Large intestine (tissue), 3 donors: Measurements from ENCODE around the gene PPP1R7. TPM values are rescaled to one million over a fixed set of nuclear protein-coding genes. Genes with fewer than 3 reads are reported as not detected.
A peak's percentile ranks its signal among the peaks of the same experiment; 100 is the strongest.

Experiments used
- DNase-seq, 2 donors: peaks; one replicate each; pipeline versions ENCODE4 v3.0.0 to v3.0.0-alpha.2; 2013
- H3K27ac ChIP-seq: one replicate; pipeline ENCODE4 v1.5.1; 2013; ENCODE audit warnings: low read length
- H3K27me3 ChIP-seq: 2 replicates; pipeline ENCODE4 v1.6.1; 2013; ENCODE audit warnings: low read length; ENCODE audit not compliant: control insufficient read depth, insufficient read depth
- H3K36me3 ChIP-seq: 2 replicates; pipeline ENCODE4 v1.6.1; 2013; ENCODE audit warnings: low read length; ENCODE audit not compliant: control insufficient read depth, insufficient read depth
- H3K4me1 ChIP-seq: one replicate; pipeline ENCODE4 v1.6.1; 2013; ENCODE audit warnings: low read length; ENCODE audit not compliant: control insufficient read depth, insufficient read depth
- H3K4me3 ChIP-seq: one replicate; pipeline ENCODE4 v1.5.1; 2013; ENCODE audit warnings: low read length
- H3K9me3 ChIP-seq: one replicate; pipeline ENCODE4 v1.6.1; 2013; ENCODE audit warnings: mild to moderate bottlenecking, low read depth, low read length, moderate library complexity; ENCODE audit not compliant: control insufficient read depth
- WGBS: methylation state at CpG from one replicate; pipeline ENCODE4 v1.1.5; 2013; ENCODE audit warnings: low lambda C conversion rate; ENCODE audit not compliant: insufficient coverage; 5-methylcytosine and 5-hydroxymethylcytosine counted together
- polyA plus RNA-seq: library from polyadenylated mRNA; unstranded; fragments of 120-200 nt; gene quantifications from one replicate; pipeline ENCODE4 v1.2.1, GENCODE V29; 2013

PPP1R7 gene
- polyA plus RNA-seq, 1 donor, result 58.4 TPM

- WGBS, result 10% methylated on average over 2 of the region's 4 CpGs
Observed at GRCh38 chr2:241219030-241219382, 68.7 kb downstream of the PPP1R7 start.

GRCh38 chr2:241219856-241220356 is 69.6 kb downstream of the PPP1R7 start:
- Histone ChIP-seq H3K27me3 (no peaks in the 10 kb centered on the region), H3K4me1 (peaks cover 30% of the 10 kb centered on the region), H3K36me3 (no peaks in the 10 kb centered on the region), H3K27ac (no peak overlapping the region), H3K4me3 (no peak overlapping the region), H3K9me3 (no peaks in the 10 kb centered on the region)
- 100% methylated on average over 3 of the region's 6 CpGs for WGBS
- DNase-seq, result no peak

More at GRCh38 chr2:241219030-241219382, 68.7 kb downstream of the PPP1R7 start:
- no peak overlapping the region for H3K27ac ChIP-seq
- no peaks in the 10 kb centered on the region for H3K36me3 ChIP-seq
- no peaks in the 10 kb centered on the region for H3K9me3 ChIP-seq
- DNase-seq, result peak in 1 of 2 donors; percentile 33
- H3K4me1 ChIP-seq, result peaks cover 21% of the 10 kb centered on the region
- H3K27me3 ChIP-seq, result no peaks in the 10 kb centered on the region
- peak overlapping the region; percentile 40 for H3K4me3 ChIP-seq

- Histone ChIP-seq H3K4me3 (no peak overlapping the region), H3K27ac (peak overlapping the region; percentile 60), H3K27me3 (no peaks in the 10 kb centered on the region), H3K4me1 (peaks cover 34% of the 10 kb centered on the region), H3K9me3 (no peaks in the 10 kb centered on the region), H3K36me3 (peaks cover 29% of the 10 kb centered on the region)
- peak in 1 of 2 donors; percentile 44 for DNase-seq
- WGBS, result no CpG with 5 or more reads among the region's 23 CpGs
Observed at GRCh38 chr2:241223211-241224017, 73.1 kb downstream of the PPP1R7 start.

GRCh38 chr2:241224018-241224850 is 74.0 kb downstream of the PPP1R7 start:
- H3K4me3 ChIP-seq, result no peak overlapping the region
- WGBS, result no CpG with 5 or more reads among the region's 26 CpGs
- peak overlapping the region; percentile 60 for H3K27ac ChIP-seq
- H3K36me3 ChIP-seq, result peaks cover 37% of the 10 kb centered on the region
- H3K27me3 ChIP-seq, result no peaks in the 10 kb centered on the region
- DNase-seq, result peak; percentile 46 to 79
- no peaks in the 10 kb centered on the region for H3K9me3 ChIP-seq
- H3K4me1 ChIP-seq, result peaks cover 26% of the 10 kb centered on the region

- Histone ChIP-seq H3K36me3 (peaks cover 44% of the 10 kb centered on the region), H3K4me1 (peaks cover 22% of the 10 kb centered on the region), H3K9me3 (no peaks in the 10 kb centered on the region), H3K4me3 (no peak overlapping the region), H3K27me3 (no peaks in the 10 kb centered on the region), H3K27ac (peak overlapping the region; percentile 60)
- peak in 1 of 2 donors; percentile 56 for DNase-seq
- WGBS, result no CpG with 5 or more reads among the region's 8 CpGs
Observed at GRCh38 chr2:241224851-241225438, 74.7 kb downstream of the PPP1R7 start.

GRCh38 chr2:241225545-241225944 is 75.3 kb downstream of the PPP1R7 start:
- DNase-seq, result no peak
- Histone ChIP-seq H3K4me1 (peaks cover 22% of the 10 kb centered on the region), H3K4me3 (no peak overlapping the region), H3K27me3 (no peaks in the 10 kb centered on the region), H3K27ac (no peak overlapping the region), H3K9me3 (no peaks in the 10 kb centered on the region), H3K36me3 (peaks cover 50% of the 10 kb centered on the region)
- no CpG with 5 or more reads among the region's 16 CpGs for WGBS

- no peak overlapping the region for H3K4me3 ChIP-seq
- H3K36me3 ChIP-seq, result peaks cover 54% of the 10 kb centered on the region
- no peaks in the 10 kb centered on the region for H3K27me3 ChIP-seq
- no peaks in the 10 kb centered on the region for H3K9me3 ChIP-seq
- H3K27ac ChIP-seq, result no peak overlapping the region
- peaks cover 22% of the 10 kb centered on the region for H3K4me1 ChIP-seq
- no peak for DNase-seq
- no CpG with 5 or more reads among the region's 16 CpGs for WGBS
Observed at GRCh38 chr2:241225983-241226382, 75.7 kb downstream of the PPP1R7 start.

- H3K4me1 ChIP-seq, result peaks cover 22% of the 10 kb centered on the region
- WGBS, result no CpG with 5 or more reads among the region's 19 CpGs
- H3K36me3 ChIP-seq, result peaks cover 62% of the 10 kb centered on the region
- DNase-seq, result peak in 1 of 2 donors; percentile 34
- no peak overlapping the region for H3K4me3 ChIP-seq
- H3K27me3 ChIP-seq, result no peaks in the 10 kb centered on the region
- no peak overlapping the region for H3K27ac ChIP-seq
- H3K9me3 ChIP-seq, result no peaks in the 10 kb centered on the region
Observed at GRCh38 chr2:241226723-241227572, 76.7 kb downstream of the PPP1R7 start.

- Histone ChIP-seq H3K4me1 (peaks cover 22% of the 10 kb centered on the region), H3K4me3 (no peak overlapping the region), H3K27me3 (no peaks in the 10 kb centered on the region), H3K36me3 (peaks cover 66% of the 10 kb centered on the region), H3K9me3 (no peaks in the 10 kb centered on the region), H3K27ac (no peak overlapping the region)
- no peak for DNase-seq
- whole genome bisulfite sequencing, result 100% methylated on average over 3 of the region's 8 CpGs
Observed at GRCh38 chr2:241227594-241227993, 77.3 kb downstream of the PPP1R7 start.
